B cell (primary cell): Measurements from ENCODE around the gene CCDC194. TPM values are rescaled to one million over a fixed set of nuclear protein-coding genes. Genes with fewer than 3 reads are reported as not detected.
A peak's percentile ranks its signal among the peaks of the same experiment; 100 is the strongest.

Experiments
- ATAC-seq: fragments of 200-7000 bp; cut with Tn5 transposase; one replicate; pipeline ENCODE4 v1.10.0; 2021; ENCODE audit warnings: low read depth, mild to moderate bottlenecking, moderate number of reproducible peaks, moderate library complexity
- CTCF ChIA-PET: fragments of 350-600 bp; sonication (Branson Sonifier 250); formaldehyde crosslinking; loops from one replicate; lab custom pipeline; 2021; ENCODE audit warnings: antibody characterized with exemption, inconsistent platforms; lab: Charles Lee
- POLR2A ChIA-PET: fragments of 350-600 bp; sonication (Branson Sonifier 250); formaldehyde crosslinking; loops from one replicate; lab custom pipeline; 2021; ENCODE audit warnings: antibody characterized with exemption; lab: Charles Lee
- DNase-seq: peaks from one replicate; pipeline ENCODE4 v3.0.0; 2013
- H2AFZ ChIP-seq: 2 replicates; pipeline ENCODE4 v1.6.1; 2012; ENCODE audit warnings: mild to moderate bottlenecking, low read depth, low read length; ENCODE audit not compliant: insufficient read depth, poor library complexity, severe bottlenecking
- H3K27ac ChIP-seq, 2 donors: 1 replicate in 1 of 2; 2 replicates in 1 of 2; pipeline ENCODE4 v1.5.1; 2012 to 2013; ENCODE audit warnings: low read length in 2 of 2, mild to moderate bottlenecking in 2 of 2, moderate library complexity in 1 of 2
- H3K27me3 ChIP-seq, 4 experiments: fragments of 200-600 bp in 1 of 4; sonication (generic) in 1 of 4; replicated peaks in 1 of 4; 1 replicate in 2 of 4; 2 replicates in 2 of 4; pipeline versions ENCODE4 v1.6.1 to v1.7.0; 2013 to 2016; ENCODE audit warnings: low read length in 3 of 4, mild to moderate bottlenecking in 2 of 4, mixed read lengths in 1 of 4, moderate library complexity in 1 of 4; ENCODE audit not compliant: insufficient read depth in 4 of 4, control insufficient read depth in 3 of 4; ENCODE audit errors: control extremely low read depth in 1 of 4
- H3K36me3 ChIP-seq, 2 experiments: replicated peaks in 1 of 2; 1 replicate in 1 of 2; 2 replicates in 1 of 2; pipeline versions ENCODE4 v1.6.1 to v1.7.1; 2013; ENCODE audit warnings: low read length in 1 of 2; ENCODE audit not compliant: insufficient read depth in 2 of 2, control insufficient read depth in 1 of 2; ENCODE audit errors: control extremely low read depth in 1 of 2, extremely low read depth in 1 of 2
- H3K4me1 ChIP-seq, 2 donors: fragments of 200-600 bp in 1 of 2; sonication (generic) in 1 of 2; 1 replicate in 1 of 2; 2 replicates in 1 of 2; pipeline versions ENCODE4 v1.5.1 to v1.6.1; 2013 to 2017; ENCODE audit warnings: low read length in 2 of 2; ENCODE audit not compliant: control insufficient read depth in 2 of 2, insufficient read depth in 2 of 2
- H3K4me2 ChIP-seq: replicated peaks from 2 replicates; pipeline ENCODE3; 2012; ENCODE audit warnings: mild to moderate bottlenecking, low read depth, low read length; ENCODE audit not compliant: poor library complexity, severe bottlenecking
- H3K4me3 ChIP-seq, 5 experiments: fragments of 200-600 bp in 1 of 5; sonication (generic) in 1 of 5; 1 replicate in 3 of 5; 2 replicates in 2 of 5; pipeline versions ENCODE4 v1.5.1 to v1.7.0; 2011 to 2016; ENCODE audit warnings: low read length in 4 of 5, mild to moderate bottlenecking in 4 of 5, low read depth in 2 of 5, control low read depth in 1 of 5, moderate library complexity in 1 of 5; ENCODE audit not compliant: insufficient read depth in 1 of 5; ENCODE audit errors: control extremely low read depth in 1 of 5, extremely low read depth in 1 of 5
- H3K79me2 ChIP-seq: fragments of 200-600 bp; sonication (generic); one replicate; pipeline ENCODE4 v1.6.0; 2016; ENCODE audit warnings: low read length; ENCODE audit not compliant: control insufficient read depth, insufficient read depth
- H3K9ac ChIP-seq: fragments of 200-600 bp; sonication (generic); 2 replicates; pipeline ENCODE4 v1.6.1; 2017; ENCODE audit warnings: mild to moderate bottlenecking, low read length, moderate library complexity
- H3K9me3 ChIP-seq, 3 donors: one replicate each; pipeline versions ENCODE4 v1.6.1 to v1.7.1; 2013; ENCODE audit warnings: low read length in 2 of 3; ENCODE audit not compliant: control insufficient read depth in 2 of 3, insufficient read depth in 1 of 3; ENCODE audit errors: control extremely low read depth in 1 of 3
- H4K20me1 ChIP-seq: 2 replicates; pipeline ENCODE4 v1.6.0; 2012; ENCODE audit warnings: mild to moderate bottlenecking, low read length; ENCODE audit not compliant: insufficient read depth, control insufficient read depth, poor library complexity, severe bottlenecking
- H3K27ac Mint-ChIP-seq: one replicate; pipeline ENCODE4 v1.8.0; 2021; ENCODE audit warnings: mixed read lengths
- H3K27me3 Mint-ChIP-seq: one replicate; pipeline ENCODE4 v1.8.0; 2021; ENCODE audit warnings: mixed read lengths
- H3K4me1 Mint-ChIP-seq: one replicate; pipeline ENCODE4 v1.8.0; 2021; ENCODE audit warnings: mixed read lengths
- H3K4me3 Mint-ChIP-seq: one replicate; pipeline ENCODE4 v1.8.0; 2021; ENCODE audit warnings: mixed read lengths
- H3K9me3 Mint-ChIP-seq: one replicate; pipeline ENCODE4 v1.8.0; 2022; ENCODE audit warnings: mixed read lengths; ENCODE audit not compliant: insufficient read depth
- EZH2 ChIP-seq: IDR thresholded peaks from 2 replicates; pipeline ENCODE4 v1.6.1; 2012; ENCODE audit warnings: borderline replicate concordance, low read depth, mild to moderate bottlenecking, moderate library complexity, low read length; ENCODE audit not compliant: insufficient read depth, poor library complexity, severe bottlenecking
- WGBS: methylation state at CpG from one replicate; pipeline ENCODE4 v1.1.5; 2013; ENCODE audit warnings: missing lambda C conversion rate; ENCODE audit not compliant: insufficient coverage; 5-methylcytosine and 5-hydroxymethylcytosine counted together
- intact Hi-C: fragments of 100-400 bp; cut with micrococcal nuclease; formaldehyde crosslinking; loops from one replicate; pipeline ENCODE4 v1.10.0; 2022
- polyA plus RNA-seq: library from polyadenylated mRNA; depleted of rRNA; stranded (reverse); fragments of >200 nt; gene quantifications from 2 replicates; pipeline ENCODE4 v1.2.3, GENCODE V29; 2012
- total RNA-seq, 2 donors: library from RNA; stranded (reverse); fragments of 120-200 nt in 1 of 2; gene quantifications; 1 replicate in 1 of 2; 2 replicates in 1 of 2; pipeline versions ENCODE4 v1.2.3 to v1.2.4, GENCODE V29; 2013 to 2022
- TF ChIP-seq, protein P1 (sequence below): fragments of 200-600 bp; IDR thresholded peaks from one replicate; pipeline ENCODE4 v1.8.0; 2022; ENCODE audit warnings: antibody characterized with exemption, mild to moderate bottlenecking

Gene CCDC194
- total and polyA plus RNA-seq, 2 donors (not counting 1 experiment from before 2014, with no cell fraction given): 1.4 to 3.4 TPM

DNA sequence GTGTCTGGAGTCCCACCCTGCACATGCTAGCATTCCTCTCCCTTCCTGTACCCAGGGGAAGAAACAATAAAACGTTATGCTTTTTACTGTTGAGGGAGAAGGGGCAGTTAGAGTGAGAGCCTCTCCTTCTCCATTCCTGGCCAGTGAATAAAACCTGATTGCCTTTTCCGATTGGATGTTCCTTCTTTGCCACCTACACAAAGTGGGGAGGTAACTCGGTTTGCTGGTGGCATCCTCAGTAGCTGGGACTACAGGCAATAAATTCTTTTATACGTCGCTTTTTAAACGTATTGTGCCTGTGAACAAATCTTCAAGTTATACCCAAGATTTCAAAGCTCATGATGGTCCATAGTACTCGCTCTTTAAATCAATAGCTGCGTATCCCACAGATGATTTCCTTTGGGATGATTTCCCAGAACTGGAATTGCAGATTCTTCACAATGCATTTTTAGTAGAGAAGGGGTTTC, 25.2 kb upstream of the CCDC194 start:
- Histone ChIP-seq H4K20me1 (no peaks in the 10 kb centered on the region), H3K4me1 (peaks cover 12 to 16% of the 10 kb centered on the region in 2 donors), H3K9ac (peak overlapping the region; percentile 74), H3K4me3 (peak overlapping the region; percentile 71 to 89 (median 76)), H3K36me3 (peaks cover 0 to 6% of the 10 kb centered on the region in 2 experiments), H3K27me3 (no peaks in the 10 kb centered on the region), H2AFZ (peak overlapping the region; percentile 78), H3K79me2 (peaks cover 6% of the 10 kb centered on the region), H3K9me3 (no peaks in the 10 kb centered on the region), H3K27ac (peak overlapping the region; percentile 33 to 60), H3K4me2 (peak overlapping the region; percentile 98)
- Mint-ChIP-seq H3K9me3 (no peaks in the 10 kb centered on the region), H3K27ac (peak overlapping the region; percentile 93), H3K27me3 (no peaks in the 10 kb centered on the region), H3K4me3 (peak overlapping the region; percentile 96), H3K4me1 (peaks cover 15% of the 10 kb centered on the region)
- CTCF ChIA-PET: interaction anchor here (1.0 to 1.8 kb wide), 6 partner anchors 12 to 184 kb away, joined by 3 to 8 read pairs (median 3); partner anchors contain the start of gene BST2
- intact Hi-C loops: loop anchor here (1.0 kb wide), 7 partner anchors 14 to 193 kb away; partner anchors contain the start of genes BST2, DDA1, GTPBP3 and MRPL34
- DNase-seq (no peak), ATAC-seq (no peak)
- POLR2A ChIA-PET: interaction anchor here (0.7 to 1.9 kb wide), 10 partner anchors 11 to 785 kb away, joined by 3 to 10 read pairs (median 4); partner anchors contain the start of genes ANO8, BST2 and RPL18A
- WGBS: 41% methylated on average over 4 of the region's 8 CpGs
- TF ChIP-seq, protein P1, sequence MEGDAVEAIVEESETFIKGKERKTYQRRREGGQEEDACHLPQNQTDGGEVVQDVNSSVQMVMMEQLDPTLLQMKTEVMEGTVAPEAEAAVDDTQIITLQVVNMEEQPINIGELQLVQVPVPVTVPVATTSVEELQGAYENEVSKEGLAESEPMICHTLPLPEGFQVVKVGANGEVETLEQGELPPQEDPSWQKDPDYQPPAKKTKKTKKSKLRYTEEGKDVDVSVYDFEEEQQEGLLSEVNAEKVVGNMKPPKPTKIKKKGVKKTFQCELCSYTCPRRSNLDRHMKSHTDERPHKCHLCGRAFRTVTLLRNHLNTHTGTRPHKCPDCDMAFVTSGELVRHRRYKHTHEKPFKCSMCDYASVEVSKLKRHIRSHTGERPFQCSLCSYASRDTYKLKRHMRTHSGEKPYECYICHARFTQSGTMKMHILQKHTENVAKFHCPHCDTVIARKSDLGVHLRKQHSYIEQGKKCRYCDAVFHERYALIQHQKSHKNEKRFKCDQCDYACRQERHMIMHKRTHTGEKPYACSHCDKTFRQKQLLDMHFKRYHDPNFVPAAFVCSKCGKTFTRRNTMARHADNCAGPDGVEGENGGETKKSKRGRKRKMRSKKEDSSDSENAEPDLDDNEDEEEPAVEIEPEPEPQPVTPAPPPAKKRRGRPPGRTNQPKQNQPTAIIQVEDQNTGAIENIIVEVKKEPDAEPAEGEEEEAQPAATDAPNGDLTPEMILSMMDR: no peak
- no peak for TF ChIP-seq EZH2

DNA sequence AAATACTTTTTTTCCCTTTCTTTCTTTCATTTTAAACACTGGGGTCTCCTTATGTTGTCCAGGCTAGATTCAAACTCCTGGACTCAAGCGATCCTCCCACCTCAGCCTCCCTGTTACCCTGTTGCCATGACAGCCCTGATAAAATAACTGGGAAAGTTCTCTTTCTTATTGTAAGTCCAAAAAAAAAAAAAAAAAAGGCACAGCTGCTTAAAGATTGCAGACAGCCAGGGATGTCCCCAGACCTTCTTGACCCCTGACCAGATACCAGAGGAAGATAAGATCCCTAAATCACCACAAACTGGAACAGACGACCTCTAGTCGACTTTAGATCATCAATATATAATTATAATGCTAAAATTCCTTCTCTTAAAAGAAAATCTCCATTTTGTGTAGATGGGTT, 24.7 kb upstream of the CCDC194 start:
- H3K4me3 Mint-ChIP-seq: peak overlapping the region; percentile 96
- ChIA-PET CTCF (interaction anchor here (1.0 to 1.8 kb wide), 3 partner anchors 13 to 36 kb away, joined by 3 to 8 read pairs (median 3); partner anchors contain the start of gene BST2), POLR2A (interaction anchor here (0.7 to 1.9 kb wide), 4 partner anchors 12 to 83 kb away, joined by 3 to 10 read pairs (median 4); partner anchors contain the start of gene ANO8)
- H3K4me1 Mint-ChIP-seq: peaks cover 15% of the 10 kb centered on the region
- no peak overlapping the region for H3K27ac ChIP-seq
- no peak for DNase-seq
- H3K27ac Mint-ChIP-seq: no peak overlapping the region
- intact Hi-C loops: loop anchor here (1.0 kb wide), 7 partner anchors 13 to 192 kb away; partner anchors contain the start of genes BST2, DDA1, GTPBP3 and MRPL34
- no peaks in the 10 kb centered on the region for H3K9me3 Mint-ChIP-seq
- no peaks in the 10 kb centered on the region for H3K27me3 ChIP-seq
- peak overlapping the region; percentile 98 for H3K4me2 ChIP-seq
- WGBS: no CpG with 5 or more reads among the region's 3 CpGs
- H3K79me2 ChIP-seq: peaks cover 6% of the 10 kb centered on the region
- peaks cover 12 to 16% of the 10 kb centered on the region in 2 donors for H3K4me1 ChIP-seq
- H2AFZ ChIP-seq: no peak overlapping the region
- H3K27me3 Mint-ChIP-seq: no peaks in the 10 kb centered on the region
- H3K9ac ChIP-seq: no peak overlapping the region
- no peaks in the 10 kb centered on the region for H4K20me1 ChIP-seq
- H3K36me3 ChIP-seq: peaks cover 0 to 9% of the 10 kb centered on the region in 2 experiments
- TF ChIP-seq, protein P1: no peak
- TF ChIP-seq EZH2: no peak
- H3K4me3 ChIP-seq: no peak overlapping the region
- ATAC-seq: no peak
- H3K9me3 ChIP-seq: no peaks in the 10 kb centered on the region
